Smooth muscle cell of the brain vasculature (primary cell): ENCODE data around the gene ADPRHL1.

Experiments used
- DNase-seq: peaks from one replicate; pipeline ENCODE4 v3.0.0-alpha.2; 2012; ENCODE audit warnings: low read depth, low spot score

ADPRHL1 gene

GRCh38 chr13:113417836-113418721 lies 35.2 kb downstream of the ADPRHL1 start:
- DNase-seq, result no peak

DNA sequence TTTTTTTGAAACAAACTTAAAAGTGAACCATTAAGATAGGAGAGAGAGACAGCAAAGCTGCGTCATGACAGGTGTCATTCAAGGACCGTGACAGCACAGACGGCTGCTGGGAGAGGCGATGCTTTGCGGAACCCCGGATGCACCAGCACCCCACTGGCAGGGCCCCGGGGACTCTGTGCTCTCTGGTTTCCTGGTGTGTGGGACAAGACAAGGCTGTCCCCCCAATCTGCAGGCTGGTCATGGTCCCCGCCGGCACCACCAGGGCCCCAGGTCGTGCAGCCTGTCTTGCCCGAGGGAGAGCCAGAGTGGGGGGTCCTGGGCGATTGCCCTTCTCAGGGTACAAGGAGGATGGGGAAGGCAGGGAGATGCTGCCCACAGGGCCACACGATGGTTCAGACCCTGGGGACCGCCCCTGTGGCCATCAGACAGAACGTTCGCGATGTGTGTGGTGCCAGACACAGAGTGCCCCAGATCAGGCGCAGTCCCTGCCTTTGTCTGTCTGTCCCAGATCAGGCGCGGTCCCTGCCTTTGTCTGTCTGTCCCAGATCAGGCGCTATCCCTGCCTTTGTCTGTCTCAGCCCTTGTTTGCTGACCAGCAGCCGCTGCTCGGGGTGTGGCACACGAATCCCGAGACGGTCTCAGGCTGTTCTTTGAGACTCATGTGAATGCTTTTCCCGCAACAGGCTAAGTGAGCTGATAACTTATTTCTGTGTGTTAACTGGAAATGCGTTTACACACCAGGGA lies 36.1 kb downstream of the ADPRHL1 start:
- DNase-seq, result no peak

DNA sequence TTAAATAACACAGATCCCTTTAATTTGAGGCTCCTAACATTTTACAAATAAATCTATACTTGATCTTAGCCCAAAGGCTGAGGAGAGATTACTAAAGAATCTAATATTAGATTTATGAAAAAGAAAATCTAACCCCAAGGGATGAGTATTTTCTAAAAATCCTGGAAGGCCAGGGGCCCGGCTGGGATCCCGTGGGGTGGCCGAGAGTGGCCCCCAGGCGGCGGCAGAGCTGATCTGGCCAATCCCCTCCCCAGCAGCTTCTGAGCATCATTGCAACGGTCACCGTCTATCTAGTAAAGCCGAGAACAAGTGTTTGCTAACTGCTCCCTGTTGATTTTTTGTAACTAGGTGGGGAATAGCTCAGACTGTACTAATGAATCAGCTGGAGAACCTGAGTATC lies 37.5 kb downstream of the ADPRHL1 start:
- DNase-seq, result no peak

- DNase-seq, result no peak
Observed at GRCh38 chr13:113415032-113415431, 38.3 kb downstream of the ADPRHL1 start.

- DNase-seq, result no peak
Observed at GRCh38 chr13:113414335-113414734, 39.0 kb downstream of the ADPRHL1 start.

DNA sequence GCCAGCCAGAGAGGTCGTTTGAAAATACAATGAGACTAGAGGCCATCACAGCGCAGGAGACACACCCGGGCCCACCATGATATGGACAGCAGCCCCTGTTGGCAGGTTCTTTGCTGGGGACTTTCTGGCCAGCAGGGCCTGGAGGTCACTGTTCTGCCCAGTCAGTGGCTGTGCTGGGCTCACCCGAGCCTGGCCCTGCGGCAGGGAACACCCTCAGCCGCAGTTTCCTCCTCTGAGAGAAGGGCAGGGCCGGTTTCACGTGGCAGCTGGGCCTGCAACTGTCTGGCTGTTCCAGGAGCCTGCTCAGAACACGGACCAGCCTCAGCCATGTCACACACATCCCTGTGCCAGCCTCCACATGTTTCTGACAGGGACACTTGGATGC lies 39.4 kb downstream of the ADPRHL1 start:
- no peak for DNase-seq

DNA sequence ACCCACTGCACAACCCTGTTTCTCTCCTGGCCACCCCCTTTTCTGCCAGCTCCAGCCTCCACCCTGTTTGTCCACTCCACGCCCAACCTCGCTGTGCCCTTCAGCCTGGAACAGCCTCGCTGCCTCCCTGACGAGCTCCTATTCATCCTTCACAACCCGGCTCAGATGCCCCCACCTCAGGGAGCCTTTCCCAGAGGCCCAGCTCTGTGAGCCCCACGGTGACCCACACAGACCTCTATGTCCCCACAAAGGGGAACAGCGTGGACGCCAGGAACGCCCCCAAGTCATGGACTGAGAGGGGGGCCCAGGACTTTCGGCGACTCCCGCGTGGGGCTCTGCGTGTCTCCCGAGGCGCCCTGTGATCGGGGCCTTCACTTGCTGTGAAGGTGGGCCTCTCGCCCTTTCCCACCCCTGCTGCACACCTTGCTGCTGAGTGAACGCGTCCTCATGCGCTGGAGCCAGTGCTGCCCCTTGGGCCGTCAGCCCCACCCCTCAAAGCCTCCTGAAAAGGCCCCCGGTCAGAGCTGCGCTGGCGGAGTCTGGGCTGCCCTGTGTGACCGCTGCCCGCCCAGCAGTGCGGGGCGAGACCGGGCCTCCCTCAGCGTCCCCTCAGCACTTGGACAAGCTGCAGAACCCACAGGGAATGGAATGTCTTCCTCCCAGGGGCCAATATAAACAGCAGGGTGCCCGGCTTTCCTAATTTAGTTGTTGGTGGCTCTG lies 40.0 kb downstream of the ADPRHL1 start:
- no peak for DNase-seq

DNA sequence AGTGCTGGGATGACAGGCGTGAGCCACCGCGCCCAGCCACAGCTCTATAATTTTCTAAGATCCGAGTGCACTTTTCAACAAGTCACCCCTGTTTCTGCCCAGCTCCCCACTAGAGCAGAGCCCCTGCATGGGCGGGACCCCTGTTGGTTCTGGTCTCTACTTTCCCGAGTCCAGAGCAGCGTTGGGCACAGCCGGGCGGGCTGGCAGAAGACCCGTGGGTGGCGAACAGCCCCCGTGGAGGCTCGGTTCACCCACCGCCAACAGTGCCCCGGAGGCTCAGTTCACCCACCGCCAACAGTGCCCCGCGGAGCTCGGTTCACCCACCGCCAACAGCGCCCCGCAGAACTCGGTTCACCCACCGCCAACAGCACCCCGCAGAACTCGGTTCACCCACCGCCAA lies 40.8 kb downstream of the ADPRHL1 start:
- DNase-seq, result no peak

GRCh38 chr13:113411216-113412023 lies 41.9 kb downstream of the ADPRHL1 start:
- DNase-seq, result peak; percentile 61

DNA sequence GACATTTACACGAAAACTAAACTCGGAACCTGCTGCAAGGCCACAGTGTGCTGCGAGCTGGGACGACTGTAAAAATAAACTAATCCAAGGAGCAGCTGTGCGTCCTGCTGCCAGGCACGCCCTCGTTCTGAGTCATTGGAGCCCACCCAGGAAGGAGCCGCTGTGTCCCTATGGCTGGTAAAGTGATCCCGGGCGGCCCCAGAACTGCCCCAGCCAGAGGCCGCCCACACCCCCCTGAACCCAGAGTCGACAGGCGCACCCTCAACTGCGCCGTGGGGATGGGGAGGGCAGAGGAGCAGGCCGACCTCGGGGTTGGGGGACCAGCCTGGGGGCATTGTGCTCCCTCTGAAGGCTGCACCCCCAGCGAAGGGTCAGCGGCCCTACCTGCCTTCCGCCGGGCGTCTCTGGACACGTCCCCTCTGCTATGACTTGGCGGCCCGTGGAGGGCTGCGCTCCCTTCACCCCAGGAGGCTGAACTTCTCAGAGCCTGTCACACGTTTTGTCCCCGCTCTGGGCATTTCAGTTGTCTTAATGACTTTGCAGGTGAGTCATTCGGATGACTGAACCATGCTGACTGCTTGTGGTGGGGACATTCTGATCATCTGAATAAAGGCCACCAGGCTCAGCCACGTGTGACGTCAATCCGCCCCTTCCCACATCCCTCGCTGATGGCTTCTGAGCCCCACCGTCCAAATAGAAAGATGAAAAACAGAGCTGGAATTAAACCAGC lies 42.7 kb downstream of the ADPRHL1 start:
- DNase-seq, result peak; percentile 49

GRCh38 chr13:113408562-113408961 lies 44.7 kb downstream of the ADPRHL1 start:
- DNase-seq, result no peak

DNA sequence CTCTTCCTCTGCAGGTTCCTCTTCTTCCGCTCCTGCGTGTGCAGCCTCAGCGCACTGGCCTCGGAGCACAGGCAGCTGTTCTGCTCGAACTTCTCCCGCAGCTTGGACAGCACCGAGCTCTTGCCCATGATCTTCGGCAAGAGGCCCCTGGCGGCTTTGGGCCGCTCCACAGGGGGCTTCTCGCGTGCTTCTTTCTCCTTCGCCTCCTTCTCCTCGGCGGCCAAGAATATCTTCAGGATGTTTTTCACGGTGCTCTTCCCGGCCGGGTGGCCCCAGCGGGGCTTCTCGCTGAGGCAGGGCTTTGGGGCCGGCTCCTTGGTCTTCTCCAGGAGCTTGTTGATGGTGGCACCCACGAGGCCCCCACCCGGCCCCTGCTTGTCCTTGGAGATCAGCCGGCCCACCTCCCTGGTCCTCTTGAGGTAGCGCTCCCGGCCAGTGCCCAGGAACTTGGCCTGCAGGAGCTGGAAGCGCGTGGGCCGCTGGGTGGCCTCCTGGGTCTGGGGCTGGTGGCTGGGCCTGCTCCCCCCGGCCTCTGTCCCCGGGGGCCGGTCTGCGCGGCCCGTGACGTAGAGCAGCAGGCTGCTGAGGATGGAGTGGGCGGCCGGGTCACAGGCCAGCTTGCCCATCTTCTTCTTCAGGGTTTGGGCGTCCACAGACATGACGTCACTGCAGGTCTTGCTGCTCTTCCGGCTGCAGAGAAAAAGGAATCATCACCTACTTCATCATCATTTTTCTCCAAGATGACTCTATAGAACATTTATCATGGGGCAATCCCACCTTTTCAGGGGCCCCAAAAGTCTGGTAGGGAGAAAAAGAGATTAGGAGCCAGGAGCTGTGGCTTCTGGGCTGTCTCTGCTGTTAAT lies 45.5 kb downstream of the ADPRHL1 start:
- DNase-seq, result no peak

GRCh38 chr13:113407103-113407530 lies 46.2 kb downstream of the ADPRHL1 start:
- DNase-seq, result no peak

DNA sequence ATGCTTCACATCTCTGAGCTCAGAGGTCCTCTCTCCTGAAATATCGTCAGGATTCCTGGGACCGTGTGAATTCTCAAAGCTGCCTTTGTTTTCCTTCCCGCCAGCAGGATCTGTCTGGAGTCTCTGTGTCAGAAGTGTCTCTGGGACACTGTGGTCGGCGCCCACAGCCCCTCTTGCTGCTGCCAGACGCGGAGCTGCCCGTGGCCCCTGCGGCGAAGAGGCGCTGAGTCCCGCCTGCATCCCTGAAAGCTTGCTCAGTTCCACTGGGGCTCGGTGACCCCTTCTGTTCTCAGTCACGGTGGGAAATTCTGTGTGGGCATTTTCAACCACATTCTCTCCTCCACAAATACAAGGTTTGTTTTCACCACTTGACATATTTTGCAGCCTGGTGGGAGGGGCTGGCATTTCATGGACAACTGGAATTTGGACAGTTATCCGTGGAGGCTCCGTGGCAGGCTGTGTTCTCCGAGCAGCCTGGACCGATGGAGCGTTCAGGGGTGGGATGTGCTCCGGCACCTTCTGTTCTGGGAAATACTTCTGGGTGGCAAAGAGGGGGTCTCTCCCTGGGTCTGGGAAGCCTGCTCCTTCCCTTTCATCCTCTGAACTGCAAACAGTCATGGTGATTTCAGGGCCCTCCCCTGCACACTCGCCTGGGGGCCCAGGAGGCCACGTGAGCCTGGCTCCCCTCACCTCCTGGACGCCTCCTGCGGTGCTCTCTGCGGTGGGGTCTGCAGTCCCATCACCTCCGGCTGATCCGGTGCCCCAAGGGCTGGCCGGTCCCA lies 46.8 kb downstream of the ADPRHL1 start:
- DNase-seq, result no peak

- no peak for DNase-seq
Observed at GRCh38 chr13:113405481-113406300, 47.6 kb downstream of the ADPRHL1 start.

- DNase-seq, result no peak
Observed at GRCh38 chr13:113404723-113405471, 48.4 kb downstream of the ADPRHL1 start.

DNA sequence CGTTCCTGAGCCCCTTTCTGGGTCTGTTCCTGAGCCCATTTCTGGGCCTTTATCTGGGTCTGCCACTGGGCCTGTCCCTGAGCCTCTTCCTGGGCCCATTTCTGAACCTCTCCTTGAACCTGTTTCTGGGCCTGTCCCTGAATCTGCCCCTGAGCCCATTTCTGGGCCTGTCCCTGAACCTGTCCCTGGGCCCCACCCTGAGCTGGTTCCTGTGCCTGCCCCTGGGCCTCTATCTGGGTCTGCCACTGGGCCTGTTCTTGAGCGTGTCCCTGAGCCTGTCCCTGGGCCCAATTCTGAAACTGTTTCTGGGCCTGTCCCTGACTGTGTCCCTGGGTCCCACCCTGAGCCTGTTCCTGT lies 48.9 kb downstream of the ADPRHL1 start:
- no peak for DNase-seq
